HS-27A (cell line): ENCODE results near the gene NNAT.
A peak's percentile ranks its signal among the peaks of the same experiment; 100 is the strongest.
"Not testable (repeated sequence)": the region's sequence is repeated elsewhere in the genome, so short reads cannot be mapped to it uniquely, and the experiment has no call there.

Source experiments
- DNase-seq: peaks from one replicate; pipeline ENCODE4 v3.0.0-alpha.2; 2012; ENCODE audit warnings: low read depth, missing footprints

NNAT gene, protein sequence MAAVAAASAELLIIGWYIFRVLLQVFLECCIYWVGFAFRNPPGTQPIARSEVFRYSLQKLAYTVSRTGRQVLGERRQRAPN

DNA sequence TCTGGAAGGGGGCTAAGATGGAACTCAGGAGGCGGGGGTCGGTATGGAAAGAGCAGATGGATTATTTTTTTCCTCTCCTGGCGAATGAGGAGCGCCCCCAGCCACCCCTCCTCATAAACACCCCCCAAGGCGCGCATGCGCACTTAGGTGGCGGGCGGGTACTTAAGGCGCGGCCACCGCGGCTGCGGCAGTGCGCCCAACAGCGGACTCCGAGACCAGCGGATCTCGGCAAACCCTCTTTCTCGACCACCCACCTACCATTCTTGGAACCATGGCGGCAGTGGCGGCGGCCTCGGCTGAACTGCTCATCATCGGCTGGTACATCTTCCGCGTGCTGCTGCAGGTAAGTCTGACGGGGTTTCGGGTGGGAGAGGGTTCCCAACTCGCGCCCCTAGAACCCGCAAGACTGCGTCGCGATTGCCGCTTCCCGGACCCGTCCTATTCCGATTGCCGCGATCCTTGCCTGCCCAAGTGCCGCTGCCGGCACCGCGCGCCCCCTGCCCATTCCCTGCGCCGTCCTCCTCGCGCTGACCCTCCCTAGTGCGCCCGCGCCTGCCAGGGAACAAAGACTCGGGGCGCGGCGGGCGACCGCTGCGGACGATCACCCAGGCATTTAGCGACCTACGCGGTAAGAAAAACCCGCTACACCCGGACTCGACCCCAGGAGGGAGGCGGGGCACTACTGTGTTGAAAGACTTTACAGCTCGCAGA, at the start of gene NNAT:
NNAT (plus strand) TSS at position 190 of the 711 bp plus-strand sequence; CDS start at position 272, 82 bp downstream.
- DNase-seq = no peak

DNA sequence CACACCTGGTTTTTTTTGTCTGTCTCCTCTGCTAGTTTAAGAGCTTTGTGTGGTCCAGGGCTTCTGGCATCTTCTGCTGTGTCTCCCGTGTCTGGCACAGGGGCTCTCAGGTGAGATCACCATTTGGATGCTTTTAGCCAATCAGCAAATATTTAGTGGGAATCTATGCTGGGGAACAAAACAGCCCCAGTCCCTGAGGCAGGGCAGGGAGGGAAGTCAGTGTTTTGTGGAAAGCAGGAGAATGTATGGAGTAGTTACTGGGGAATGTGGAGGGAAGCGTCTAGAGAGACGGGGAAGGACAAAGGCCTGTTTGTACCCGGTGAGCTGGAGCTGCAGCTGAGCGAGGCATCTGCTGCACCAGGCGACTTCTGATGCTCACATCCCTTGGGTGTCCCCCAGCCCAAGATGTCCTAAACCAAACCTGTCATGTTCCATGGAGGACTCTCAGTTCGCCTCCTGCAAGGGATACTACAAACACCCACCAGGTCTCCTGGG, 49.3 kb upstream of the NNAT start:
- no peak for DNase-seq

DNA sequence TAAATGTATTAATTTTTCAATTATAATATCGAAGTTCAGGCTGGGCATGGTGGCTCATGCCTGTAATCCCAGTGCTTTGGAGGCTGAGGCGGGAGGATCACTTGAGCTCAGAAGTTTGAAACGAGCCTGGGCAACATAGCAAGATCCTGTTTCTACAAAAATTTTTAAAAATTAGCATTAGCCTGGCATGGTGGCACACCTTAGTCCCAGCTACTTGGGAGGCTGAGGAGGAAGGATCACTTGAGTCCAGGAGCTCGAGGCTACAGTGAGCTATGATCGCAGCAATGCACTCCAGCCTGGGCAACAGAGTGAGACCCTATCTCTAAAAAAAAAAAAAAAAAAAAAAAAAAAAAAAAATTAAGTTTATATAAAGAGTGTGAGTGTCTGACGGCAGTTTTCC, 48.6 kb upstream of the NNAT start:
- not testable (repeated sequence) for DNase-seq

DNA sequence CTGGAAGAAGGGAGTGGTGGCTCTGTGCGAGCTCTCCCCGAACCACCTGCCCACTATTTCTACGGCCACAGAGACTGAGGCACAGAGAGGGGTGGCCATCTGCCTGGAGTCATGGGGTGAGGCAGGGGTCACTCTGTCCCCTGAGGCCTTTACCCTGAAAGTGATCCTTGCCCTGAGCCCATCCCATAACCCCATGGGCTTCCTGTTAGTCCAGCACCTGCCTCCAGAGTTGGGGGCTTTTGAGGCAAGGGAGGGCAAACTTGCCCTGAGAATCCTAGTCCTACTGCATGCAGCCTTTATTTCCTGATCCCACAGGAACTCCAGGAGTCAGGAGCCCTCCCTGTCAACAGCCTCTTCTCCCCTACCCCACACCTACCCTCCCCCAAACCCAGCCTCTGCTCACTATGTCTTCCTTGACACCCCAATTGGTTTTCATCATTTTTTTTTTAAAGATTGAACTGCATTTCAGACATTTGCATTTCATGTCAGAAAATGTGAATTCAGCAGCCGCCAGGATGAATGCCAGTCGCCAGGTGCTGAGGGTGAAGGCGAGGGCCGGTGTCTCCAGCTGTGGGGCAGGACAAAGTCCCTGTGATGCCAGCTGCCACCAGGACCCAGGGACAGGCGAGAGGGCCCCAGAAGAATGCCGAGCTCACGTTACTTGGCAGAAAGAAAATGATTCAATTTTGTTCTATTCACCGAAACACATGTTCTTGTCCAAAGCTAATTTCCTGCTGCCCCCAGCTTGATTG, 47.6 kb upstream of the NNAT start:
- no peak for DNase-seq

DNA sequence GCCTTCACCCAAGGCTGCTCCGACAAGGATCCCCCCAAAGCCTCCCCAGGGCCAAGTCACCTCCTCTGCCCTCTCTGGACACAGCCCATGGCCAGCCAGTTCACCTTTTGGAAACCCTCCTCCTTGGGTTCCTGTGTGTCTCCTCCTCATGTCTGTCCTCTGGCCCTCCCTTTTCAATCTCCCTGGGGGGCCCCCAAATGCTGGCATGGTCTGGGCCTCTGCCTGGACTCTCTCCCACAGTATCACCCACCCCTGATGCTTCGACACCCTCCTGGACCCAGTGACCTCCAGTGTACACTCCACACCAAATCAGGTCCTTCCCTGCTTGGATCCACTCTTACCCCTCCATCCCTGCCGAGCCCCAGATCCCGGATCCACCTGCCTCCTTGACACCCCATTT, 46.7 kb upstream of the NNAT start:
- no peak for DNase-seq

DNA sequence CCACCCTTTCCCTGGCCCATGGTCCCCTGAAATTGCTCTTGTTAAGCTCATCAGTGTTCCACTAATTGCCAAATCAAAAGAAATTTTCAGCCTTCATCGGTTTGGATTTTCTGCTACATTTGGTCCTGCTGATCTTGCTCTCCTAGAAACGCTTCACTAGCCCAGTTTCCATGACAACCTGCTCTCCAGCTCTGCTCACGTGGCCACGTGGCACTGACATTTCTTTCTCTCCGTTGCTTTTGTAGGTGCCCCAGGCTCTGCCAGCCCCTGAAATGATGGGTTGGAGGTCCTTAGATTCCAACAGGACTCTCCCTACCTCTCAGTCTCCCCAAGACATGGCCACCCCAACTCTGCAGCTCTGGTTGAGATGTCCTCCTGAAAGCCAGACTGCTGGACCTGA, 45.8 kb upstream of the NNAT start:
- no peak for DNase-seq

DNA sequence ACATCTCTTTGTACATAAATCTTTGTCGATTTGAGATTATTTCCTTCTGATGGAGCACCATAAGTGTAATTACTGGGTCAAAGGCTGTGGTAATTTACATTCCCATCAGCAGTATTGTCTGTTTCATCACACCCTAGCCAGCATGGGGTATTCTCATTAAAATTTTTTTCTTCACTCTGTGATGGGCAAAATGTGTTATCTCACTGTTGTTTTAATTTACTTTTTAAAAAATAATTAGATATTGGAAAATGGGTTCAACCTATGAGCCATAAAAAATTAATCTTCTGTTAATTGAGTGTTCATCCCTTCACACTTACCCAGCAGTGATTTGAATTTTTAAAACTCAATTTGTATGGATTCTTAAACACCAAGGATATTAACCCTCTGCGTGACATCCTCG, 44.0 kb upstream of the NNAT start:
- DNase-seq = no peak

DNA sequence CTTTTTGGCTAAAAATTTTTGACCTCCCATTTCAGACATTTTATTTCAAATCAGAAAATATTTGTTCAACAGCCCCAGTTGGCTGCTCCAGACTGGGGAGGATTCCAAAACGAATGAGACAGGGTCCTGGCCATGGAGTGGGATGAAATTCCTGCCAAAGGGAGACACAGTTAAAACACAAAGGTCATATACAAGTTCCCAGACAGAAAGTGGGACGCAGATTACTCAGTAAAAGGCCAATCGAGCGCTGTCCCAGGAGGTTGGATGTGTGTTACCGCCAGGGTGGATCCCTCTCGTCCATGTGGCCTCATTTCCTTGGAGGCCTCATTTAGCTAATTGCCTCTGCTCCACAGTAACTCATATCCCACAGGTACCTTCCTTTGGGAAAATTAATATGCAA, 41.8 kb upstream of the NNAT start:
- no peak for DNase-seq

DNA sequence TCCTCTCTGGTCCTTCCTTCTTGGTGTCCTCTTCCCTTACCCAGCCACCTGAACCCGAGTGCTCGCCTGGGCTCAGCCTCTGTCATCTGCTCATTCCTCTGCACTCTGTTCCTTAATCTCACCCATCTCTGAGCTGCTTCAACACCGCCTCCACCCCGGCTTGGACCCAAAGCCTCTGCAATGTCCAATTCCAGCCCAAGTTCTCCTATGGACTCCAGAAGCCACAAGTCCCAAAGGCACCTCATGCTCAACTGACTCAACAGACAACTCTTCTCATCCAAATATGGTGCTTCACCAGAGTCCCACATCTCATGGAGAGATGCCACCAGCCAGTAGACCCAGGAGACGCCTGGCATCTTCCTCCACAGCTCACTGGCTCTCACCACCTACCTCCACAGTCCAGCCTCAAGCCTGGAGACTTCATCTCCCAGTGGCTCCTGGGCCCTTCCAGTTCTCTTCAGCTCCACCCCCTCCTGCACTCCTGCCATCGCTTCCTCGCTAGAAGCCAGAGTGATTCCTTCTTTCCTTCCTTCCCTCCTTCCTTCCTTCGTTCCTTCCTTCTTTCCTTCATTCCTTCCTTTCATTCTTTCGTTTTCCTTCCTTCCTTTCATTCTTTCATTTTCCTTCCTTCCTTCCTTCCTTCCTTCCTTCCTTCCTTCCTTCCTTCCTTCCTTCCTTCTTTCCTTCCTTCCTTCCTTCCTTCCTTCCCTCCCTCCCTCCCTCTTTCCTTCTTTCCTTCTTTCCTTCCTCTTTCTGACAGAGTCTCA, 40.9 kb upstream of the NNAT start:
- no peak for DNase-seq

DNA sequence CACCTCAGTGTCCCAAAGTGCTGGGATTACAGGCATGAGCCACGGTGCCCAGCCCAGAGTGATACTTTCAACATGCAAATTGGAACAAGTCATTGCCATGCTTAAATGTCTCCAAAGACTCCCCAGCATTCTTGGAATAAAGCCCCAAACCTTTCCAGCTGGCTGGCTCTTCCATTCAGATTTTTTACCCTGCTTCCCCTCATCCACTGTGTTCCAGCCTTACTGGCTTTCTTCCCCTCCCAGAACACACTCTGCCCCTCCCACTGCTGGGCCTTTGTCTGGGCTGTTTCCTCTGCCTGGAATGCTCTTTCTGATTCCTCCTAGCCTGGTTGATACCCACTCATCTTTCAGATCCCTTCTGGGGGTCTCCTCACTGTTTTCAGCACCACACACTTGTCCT, 40.1 kb upstream of the NNAT start:
- no peak for DNase-seq

DNA sequence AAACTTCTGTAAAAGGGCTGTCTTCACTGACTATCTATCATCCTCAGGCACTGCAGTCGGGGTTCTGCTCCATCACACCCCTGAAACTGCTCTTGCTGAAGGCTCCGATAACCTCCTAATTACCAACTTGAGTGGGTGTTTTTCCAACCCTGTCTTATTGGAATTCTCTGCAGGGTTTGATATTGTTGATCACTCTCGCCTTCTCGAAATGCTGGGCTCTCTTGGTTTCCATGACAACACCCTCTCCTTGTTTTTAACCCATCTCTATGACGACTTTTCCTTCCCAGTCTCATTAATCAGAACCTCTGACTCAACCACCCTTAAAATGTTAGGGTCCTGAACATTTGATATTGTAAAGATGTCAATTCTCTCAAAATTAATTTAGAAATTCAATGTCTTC, 39.4 kb upstream of the NNAT start:
- DNase-seq = no peak

DNA sequence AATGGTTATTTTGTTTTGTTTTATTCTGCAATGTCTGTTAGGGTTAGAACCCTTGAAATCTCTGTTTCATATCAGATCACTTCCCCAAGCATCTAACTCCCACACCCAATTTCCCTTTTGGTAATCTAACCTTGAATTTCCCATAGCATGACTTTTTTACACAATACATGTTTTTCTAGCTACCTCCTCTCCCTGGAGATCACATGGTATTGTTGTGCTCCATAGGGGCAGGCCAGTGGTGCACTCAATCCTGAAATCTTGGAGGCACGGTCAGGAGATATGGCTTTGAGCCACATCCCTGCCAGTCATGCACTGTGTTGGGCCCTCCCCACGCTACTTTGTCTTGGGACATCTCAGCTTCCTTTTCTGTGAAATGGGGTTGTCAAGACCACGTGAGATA, 36.7 kb upstream of the NNAT start:
- no peak for DNase-seq

DNA sequence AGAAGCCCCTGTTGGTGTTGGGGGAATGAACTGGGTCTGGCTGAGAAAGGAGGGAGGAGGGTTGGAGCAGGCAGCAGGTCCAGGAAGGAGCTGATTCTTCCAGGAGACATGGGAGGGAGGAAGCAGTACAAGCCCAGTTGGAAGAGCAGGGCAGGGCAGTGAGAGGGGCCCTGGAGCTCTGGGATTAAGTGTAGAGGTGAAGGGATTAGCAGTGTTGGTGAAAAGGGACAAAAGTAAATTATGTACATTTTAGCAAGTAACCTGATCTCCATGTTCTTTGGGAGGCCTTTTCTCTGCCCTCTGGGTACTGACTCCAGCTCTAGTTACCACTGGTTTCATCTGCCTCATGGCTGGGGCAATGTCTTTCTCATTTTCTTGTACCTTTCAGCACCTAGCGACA, 34.8 kb upstream of the NNAT start:
- not testable (repeated sequence) for DNase-seq

DNA sequence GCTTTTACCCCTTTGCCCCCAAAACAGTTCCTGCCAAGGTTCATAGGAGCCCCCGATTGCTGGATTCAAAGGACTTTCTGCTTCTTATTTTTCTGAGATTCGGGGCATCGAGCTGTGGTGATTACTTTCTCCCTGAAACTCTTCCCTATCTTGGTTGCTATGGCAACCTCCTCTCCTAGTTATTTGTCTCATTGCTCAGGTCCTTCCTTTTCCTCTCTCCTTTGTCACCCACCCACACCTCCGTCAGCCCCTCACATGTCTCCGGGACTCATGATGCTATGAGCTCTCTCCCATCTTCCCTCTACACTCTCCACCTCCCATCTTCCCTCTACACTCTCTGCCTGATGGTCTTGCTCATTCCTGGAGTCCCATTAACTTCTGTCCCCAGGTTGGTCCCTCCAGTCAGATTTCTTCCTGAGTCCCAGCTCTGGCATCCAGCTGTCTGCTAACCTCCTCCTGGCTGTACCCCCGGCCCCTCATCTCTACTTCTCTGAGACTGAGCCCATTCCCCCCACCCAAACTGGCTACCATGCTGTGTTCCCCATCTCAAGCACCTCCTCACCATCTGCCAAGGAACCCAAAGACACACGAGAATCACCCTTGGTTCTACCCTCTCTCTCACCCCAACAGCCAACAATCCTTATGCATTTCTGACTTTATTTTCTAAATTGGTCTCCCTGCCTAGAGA, 30.2 kb upstream of the NNAT start:
- no peak for DNase-seq

DNA sequence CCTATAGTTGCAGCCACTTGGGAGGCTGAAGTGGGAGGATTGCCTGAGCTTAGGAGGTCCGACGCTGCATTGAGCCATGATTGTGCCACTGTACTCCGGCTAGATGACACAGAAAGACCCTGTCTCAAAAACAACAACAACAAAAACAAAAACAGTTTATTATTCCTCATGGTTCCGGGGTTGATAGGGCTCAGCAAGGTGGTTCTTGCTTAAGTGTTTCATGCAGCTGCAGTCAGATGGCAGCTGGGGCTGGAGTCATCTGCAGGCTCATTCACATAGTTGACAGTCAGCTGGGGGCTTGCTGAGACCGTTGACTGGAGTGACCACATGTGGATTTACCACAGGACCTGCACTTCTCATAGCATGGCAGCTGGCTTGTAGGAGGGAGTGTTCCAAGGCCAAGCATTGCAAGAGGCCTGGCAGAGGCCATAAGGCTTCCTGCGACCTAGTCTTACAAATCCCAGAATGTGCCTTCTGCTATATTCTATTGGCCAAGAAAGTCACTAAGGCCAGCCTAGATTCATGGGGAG, 28.9 kb upstream of the NNAT start:
- no peak for DNase-seq

DNA sequence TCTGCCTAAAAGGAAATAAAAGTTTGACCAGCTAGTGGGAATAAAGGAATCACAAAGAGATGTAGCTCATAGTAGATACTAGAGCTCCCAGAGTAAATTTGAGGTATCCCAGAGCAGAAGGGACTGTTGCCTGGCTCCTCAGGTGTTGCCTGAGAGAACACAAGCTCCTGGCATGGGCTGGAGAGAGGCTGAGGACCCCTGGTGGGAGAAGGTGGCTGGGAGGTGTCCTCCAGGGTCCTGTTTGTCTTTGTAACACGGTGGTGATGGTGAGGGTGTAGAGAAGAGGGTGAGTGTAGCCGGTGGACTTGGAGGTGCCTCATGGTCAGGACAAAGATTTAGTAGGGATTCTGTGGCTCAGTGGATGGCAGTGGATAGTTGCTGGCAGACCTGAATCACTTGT, 28.1 kb upstream of the NNAT start:
- no peak for DNase-seq

DNA sequence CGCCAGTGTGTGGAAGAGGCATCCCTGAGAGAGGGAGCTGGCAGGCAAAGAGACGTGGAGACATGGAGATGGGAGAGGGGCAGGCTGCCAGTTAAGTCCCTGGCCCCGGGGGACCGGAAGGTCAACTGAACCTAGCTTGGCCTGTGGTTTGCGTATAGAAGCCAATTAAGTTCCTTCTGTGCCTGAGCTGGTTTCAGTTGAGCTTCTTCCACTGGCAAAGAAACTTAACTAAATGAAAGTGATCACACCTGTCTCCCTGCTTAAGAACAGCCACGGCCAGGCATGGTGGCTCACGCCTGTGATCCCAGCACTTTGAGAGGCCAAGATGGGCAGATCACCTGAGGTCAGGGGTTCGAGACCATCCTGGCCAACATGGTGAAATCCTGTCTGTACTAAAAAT, 26.7 kb upstream of the NNAT start:
- no peak for DNase-seq

DNA sequence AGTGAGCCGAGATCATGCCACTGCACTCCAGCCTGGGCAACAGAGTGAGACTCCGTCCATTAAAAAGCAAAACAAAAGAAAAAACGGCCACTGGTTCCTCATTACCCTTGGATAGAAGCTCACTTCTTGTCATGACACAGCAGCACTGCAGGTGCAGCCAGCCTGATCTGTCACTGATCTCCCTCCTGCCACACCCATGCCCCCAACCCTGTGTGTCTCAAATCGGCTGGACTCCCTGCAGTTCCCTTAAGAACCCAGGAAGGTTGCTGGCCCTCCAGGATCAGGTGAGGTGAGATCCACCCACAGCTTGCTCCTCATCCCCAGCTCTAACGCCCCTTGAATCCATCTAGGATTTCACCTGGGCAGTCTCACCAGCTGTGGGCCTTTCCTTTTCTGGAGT, 26.3 kb upstream of the NNAT start:
- DNase-seq = no peak

DNA sequence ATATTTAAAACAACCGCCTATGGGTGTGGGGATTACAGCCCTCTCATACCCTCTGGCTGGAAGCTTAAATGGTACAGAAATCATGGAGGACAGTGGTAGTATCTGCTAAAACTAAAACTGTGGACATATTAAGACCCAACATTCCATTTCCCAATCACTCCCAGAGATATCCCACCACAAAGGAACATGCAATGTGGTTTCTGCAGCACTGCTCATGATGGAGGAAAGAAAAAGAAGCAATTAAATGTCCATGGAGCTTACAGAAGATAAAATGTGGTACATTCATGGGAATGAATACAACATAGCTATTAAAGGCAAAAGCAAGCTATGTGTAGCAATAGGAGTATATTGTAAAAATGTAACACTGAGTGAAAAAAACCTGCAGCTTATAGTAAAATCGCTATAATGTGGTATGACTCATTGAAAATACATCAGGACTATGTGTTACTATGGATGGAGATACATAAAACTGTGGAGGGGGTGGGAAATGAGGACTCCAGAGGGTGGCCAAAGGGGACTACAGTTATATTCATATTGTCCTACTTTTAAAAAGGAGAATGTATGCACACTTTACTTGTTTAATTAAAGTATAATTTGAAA, 22.9 kb upstream of the NNAT start:
- peak; percentile 14 for DNase-seq

DNA sequence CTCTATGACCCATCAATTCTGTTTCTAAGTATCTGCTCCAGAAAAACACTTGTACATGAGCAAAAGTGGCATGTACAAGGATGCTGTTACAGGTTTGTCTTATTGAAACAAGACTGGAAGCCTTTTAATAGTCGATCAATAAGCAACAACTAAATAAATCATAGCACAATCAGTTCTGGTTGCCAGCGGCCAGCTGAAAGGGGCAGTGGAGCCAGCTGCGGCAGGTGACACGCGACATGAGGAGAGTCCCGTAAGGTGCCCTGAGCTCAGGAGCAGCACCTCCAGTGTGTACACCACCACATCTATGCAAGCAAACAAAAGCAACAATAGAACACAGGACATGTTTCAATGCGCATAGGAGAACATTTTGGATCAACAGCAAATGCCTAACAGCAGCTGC, 20.7 kb upstream of the NNAT start:
- DNase-seq = no peak

DNA sequence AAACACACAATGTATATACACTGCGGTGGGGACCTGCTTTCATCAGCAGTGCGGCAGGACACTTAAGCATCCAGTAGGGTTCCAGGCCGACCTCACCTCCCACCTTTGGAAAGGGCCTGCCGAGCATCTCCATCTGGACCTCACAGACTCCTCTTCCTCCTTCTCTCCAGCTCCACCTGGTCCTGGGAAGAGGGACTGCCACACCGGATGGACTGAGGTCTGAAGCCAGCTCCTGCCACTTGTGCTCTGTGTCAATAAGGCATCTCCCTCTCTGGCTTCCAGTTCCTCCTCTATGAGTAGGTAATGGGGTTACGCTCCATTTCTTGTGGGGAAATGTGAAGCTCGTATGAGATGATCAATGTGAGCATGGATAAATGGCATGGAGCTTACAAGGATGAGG, 19.1 kb upstream of the NNAT start:
- no peak for DNase-seq
